ENCODE measurements around the gene SUMF2.
"Not testable (repeated sequence)": the region's sequence is repeated elsewhere in the genome, so short reads cannot be mapped to it uniquely, and the experiment has no call there.

Gene SUMF2

DNA sequence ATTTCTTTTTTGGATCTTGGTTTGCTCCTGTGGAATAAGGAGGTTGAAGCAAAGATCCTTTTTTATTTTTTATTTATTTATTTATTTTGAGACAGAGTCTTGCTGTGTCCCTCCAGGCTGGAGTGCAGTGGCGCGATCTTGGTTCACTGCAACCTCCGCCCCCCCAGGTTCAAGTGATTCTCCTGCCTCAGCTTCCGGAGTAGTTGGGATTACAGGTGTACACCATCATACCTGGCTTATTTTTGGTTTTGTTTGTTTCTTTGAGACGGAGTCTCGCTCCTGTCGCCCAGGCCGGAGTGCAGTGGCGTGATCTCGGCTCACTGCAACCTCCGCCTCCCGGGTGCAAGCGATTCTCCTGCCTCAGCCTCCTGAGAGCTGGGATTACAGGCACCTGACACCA is 2.3 kb downstream of the SUMF2 start:
- DNase-seq, result not testable (repeated sequence)

DNA sequence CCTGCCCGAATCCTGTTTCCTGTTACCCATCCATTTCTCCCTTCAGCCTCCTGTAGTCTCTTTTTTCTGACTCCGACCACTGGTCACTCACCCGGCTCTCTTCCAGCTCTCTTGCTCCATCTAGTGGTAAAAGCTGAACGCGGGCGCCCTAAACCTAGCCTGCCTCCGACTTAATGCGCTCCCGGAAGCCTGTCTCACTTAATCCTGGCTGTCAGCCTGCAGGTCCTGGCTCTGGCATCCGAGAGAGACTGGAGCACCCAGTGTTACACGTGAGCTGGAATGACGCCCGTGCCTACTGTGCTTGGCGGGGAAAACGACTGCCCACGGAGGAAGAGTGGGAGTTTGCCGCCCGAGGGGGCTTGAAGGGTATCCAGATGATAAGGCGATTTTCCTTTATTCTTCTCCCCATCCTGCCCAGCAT is 10.3 kb downstream of the SUMF2 start:
- DNase-seq, result peak; percentile 75

DNA sequence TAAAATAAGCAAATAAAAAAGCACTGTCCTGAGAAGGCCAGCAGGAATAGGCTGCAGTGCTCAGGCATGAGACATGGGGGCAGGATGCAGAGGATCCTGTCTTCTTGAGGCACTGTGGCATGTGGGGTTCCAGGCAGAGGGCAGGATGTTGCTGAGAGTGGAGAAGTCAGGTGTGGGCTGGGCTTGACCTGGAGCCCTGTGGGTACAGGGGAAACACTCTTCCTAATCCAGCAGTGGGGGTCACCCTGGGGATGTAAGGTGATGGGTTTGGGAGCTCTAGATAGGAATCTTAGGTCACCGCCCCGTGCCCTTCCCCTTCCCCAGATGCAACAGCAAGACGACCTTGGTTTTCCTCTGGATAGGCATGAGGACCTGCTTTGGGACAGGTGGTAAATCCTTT is 13.6 kb downstream of the SUMF2 start:
- no peak for DNase-seq

DNA sequence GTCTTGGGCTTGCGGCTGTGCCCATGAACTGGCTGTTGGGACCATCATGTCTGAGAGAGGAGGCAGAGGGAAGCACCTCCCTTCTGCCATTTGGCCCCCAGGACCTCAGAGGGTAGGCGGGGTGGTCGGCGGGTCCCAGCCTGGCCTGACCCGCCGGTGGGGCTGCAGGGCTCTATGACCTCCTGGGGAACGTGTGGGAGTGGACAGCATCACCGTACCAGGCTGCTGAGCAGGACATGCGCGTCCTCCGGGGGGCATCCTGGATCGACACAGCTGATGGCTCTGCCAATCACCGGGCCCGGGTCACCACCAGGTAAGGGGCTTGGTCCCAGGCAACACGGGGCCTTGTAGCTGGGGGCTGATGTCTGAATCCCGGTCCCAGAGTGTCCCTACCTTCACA is 14.1 kb downstream of the SUMF2 start:
- DNase-seq, result no peak

DNA sequence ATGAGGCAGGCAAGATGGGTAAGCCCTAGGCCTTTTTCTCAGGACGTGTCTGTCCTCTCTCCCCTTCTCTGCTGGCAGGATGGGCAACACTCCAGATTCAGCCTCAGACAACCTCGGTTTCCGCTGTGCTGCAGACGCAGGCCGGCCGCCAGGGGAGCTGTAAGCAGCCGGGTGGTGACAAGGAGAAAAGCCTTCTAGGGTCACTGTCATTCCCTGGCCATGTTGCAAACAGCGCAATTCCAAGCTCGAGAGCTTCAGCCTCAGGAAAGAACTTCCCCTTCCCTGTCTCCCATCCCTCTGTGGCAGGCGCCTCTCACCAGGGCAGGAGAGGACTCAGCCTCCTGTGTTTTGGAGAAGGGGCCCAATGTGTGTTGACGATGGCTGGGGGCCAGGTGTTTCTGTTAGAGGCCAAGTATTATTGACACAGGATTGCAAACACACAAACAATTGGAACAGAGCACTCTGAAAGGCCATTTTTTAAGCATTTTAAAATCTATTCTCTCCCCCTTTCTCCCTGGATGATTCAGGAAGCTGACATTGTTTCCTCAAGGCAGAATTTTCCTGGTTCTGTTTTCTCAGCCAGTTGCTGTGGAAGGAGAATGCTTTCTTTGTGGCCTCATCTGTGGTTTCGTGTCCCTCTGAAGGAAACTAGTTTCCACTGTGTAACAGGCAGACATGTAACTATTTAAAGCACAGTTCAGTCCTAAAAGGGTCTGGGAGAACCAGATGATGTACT is 15.5 kb downstream of the SUMF2 start:
- peak; percentile 31 for DNase-seq

DNA sequence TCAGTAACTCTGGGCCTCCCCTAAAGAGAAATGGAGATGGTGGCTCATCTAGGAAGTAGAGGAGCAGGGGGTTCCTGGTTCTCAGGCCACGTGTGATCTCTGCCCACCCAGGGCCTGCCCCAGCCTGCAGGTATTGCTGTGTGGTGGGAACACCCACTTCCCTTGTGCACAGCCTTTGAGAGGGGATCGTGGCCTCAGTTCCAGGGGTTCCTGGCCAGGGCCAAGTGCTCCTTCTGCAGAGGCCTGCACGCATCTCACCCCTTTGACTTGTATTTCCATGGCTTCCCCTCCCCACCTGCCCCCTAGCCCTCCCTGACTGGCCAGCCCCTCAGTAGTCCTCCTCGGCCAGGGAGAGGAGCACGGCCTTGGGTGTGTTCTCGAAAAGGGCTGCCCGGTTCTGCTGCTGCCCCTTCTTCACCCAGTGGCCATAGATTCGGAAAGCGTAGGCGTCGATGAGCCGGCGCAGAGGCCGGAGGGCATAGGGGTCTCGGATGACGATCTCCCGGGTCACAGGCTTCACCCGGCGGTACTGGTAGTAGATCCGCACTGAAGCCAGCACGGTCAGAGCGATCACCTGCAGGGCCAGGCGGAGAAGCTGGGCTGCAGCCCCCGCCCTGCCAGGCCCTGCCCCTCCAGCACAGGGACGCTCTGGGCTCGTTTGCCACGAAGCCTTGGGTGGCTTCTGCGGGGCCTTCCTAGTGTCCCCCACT is 16.8 kb downstream of the SUMF2 start:
- not testable (repeated sequence) for DNase-seq

DNA sequence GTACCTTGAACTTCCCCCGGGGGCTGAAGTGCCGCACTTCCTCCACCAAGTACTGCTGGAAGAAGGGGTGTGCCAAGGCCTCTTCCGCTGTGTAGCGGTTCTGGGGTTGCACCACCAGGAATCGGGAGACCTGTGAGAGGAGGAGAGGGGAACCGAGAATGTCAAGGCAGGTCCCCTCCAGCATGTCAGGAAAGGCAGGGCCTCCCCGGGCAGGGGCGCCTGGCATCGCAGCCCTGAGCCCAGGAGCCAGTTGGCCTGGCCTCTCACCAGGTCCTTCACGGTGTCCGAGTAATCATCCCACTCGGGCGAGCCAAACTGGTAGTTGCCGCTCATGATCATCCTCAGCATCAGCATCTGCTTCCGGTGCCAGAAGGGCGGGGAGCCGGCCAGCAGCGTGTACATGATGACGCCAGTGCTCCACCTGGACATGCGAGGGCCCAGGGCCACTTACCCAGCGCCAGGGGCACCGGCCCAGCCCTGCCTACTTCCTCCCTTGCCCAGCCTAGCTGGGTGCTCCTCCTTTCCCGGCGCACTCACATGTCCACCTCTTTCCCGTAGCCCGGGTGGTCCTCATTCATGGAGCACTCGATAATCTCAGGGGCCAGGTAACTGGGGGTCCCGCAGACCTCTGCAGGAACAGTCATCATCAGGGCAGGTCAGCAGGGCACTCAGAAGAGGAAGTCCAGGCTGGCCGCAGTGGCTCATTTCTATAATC is 17.7 kb downstream of the SUMF2 start:
- no peak for DNase-seq

DNA sequence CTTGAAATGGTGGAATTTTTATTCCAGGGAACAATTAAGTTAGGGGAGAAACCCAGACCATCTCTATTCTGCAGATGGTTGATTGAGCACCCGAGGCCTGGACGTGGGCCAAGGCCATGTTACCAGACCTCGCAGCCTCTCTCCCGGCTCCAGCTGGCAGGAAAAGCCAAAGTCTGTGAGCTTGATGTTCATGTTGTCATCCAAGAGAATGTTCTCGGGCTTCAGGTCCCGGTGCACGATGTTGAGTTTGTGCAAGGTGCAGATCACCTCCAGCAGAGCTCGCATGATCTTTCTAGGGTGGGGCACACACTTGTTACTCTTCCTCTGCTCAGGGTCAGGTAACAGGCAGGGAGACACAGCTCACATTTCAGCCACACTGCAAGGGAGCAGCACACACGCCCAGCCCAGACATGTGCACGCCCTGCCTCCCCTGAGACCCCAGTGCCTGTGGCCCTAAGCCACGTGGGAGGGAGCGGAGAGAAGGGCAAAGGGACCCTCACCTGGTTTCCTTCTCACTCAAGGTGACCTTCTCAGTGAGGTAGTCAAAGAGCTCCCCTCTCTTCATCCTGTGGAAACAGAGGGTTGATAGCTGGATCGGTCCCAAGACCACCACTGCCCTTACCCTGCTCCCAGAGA is 19.2 kb downstream of the SUMF2 start:
- DNase-seq, result no peak

DNA sequence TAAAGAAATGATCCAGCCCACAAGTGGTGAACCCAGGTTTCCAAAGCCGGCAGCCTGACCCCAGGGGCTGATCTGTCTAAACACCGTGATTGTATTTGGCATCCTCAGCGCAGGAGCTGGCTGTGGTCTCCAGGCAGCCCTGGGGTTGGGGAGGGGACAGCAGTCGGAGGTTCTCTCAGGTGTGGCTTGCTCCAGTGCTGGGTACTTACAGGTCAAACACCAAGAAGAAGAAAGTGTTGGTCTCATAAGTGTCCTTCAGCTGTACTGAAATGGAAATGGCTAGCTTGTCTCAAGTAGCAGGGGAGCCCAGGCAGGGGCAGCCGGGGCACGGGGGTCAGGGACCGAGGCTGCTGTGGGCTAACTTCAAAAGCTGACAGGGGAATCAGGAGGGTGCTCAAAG is 22.7 kb downstream of the SUMF2 start:
- no peak for DNase-seq

DNA sequence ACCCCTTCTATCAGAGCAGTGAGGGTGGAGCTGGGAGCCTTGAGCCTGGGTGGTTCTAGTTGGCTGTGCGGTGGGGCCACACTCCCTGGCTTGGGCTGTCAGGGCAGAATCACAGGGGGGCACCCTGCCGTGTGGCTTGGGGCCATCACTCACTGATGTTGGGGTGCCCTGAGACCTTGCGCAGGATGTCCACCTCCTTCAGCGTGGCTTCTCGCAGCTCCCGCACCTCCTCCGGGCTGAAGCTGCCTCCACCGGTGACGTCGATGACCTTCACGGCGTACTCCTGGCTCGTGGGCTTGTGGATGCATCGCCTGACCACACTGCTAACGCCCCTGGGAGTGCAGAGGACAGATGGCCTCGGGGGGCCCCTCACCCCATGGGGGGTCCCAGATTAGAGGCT is 23.4 kb downstream of the SUMF2 start:
- no peak for DNase-seq

DNA sequence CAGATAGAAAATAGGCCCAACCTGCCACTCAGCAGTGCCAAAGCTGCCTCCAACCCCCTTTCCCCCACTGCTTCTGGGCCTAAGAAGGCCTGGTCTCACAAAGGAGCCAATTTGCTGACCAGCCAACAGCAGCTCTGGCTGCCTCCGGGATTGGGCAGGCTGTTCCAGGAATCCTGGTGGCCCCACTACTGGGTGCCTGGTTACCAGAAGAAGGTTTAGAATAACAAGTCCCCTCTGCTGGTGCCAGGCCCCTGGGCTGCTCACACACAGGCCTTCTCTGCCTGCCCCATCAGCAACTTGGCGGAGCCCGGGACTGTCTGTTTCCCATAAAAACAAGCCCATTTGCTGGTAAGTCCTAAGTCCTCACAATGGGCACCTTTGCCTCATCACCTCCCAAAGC is 27.5 kb downstream of the SUMF2 start:
- DNase-seq, result no peak

DNA sequence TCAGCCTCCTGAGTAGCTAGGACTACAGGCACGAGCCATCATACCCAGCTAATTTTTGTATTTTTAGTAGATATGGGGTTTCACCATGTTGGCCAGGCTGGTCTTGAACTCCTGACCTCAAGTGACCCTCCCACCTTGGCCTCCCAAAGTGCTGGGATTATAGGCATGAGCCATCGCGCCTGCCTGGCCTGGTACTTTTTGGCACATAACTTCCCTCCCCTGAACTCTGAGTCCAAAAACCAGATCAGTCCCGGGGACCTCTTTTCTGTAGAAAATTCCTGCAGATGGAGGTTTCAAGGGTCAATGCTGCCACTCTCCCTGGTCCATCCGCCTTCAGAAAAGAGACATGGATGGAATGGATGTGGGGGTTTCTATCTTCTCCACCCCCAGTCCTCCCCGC is 28.3 kb downstream of the SUMF2 start:
- DNase-seq, result not testable (repeated sequence)

DNA sequence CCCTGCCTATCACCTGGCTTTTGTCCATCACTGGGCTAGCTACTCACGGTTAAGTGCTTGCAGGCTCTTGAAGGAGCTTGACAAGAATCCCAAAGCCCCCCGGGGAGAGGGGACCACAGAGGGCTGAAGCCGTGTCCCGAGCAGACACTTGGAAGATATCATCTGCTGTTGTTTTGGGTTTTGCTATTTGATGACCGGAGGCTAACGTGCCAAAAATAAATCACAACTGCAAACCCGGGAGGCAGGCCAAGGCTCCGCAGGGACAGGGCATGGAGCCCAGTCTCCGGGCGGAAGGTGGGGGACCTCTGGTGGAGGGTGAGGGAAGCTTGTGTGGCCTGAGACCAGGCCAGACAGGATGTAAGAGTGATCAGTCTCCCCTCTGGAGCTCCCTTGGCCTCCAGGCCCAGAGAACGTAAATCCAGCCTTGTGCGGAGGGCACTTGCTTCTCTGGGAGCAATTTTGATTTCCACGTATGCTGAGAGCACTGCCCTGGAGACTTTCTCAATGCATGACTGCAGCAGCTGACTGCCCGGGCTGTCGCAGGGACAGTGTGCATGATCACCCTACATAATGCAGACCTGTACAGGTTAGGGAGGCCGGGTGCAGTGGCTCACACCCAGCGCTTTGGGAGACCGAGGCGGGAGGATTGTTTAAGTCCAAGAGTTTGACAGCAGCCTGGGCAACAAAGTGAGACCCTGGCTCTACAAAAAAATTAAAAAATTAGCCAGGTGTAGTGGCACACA is 28.9 kb downstream of the SUMF2 start, which contains the start of gene PHKG1:
TSS of gene PHKG1 (minus strand) at position 164 of the 743 bp plus-strand sequence. CDS start 4,011 bp downstream, outside the sequence.
- DNase-seq, result peak; percentile 82

DNA sequence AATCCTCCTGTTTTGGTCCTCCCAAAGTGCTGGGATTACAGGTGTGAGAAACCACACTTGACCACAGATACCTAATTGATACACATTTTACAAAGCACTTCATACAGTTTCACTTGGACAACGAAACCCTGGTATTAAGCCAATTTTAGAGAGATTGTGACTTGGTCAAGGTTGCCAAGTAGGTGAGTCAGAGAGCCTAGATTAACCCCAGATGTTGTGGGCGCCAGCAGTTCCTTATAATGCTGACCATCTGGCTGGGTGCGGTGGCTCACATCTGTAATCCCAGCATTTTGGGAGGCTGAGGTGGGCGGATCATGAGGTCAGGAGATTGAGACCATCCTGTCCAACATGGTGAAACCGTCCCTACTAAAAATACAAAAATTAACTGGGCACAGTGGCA is 33.6 kb downstream of the SUMF2 start:
- peak; percentile 90 for DNase-seq

DNA sequence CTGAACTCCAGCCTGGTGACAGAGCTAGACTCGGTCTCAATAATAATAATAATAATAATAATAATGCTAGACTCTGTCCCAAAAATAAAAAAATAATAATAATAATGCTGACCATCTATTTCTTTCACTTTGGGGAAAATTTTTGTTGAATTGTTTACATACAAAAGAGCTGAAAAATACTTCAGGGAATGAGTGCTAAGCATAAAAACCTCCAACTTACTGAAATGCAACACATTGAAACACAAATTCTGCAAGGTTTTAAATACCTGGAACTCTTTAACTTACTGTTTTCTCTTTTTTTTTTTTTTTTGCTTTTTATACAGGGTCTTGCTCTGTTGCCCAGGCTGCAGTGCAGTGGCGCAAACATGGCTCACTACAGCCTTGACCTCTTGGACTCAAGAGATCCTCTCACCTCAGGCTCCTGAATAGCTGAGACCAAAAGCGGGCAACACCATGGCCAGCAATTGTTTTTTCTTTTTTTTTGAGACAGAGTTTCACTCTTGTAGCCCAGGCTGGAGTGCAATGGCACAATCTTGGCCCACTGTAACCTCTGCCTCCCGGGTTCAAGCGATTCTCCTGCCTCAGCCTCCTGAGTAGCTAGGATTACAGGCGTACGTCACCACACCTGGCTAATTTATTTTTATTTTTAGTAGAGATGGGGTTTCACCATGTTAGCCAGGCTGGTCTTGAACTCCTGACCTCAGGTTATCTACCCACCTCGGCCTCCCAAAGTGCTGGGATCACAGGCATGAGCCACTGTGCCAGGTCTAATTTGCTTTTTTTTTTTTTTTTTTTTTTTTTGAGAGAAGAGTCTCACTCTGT is 34.3 kb downstream of the SUMF2 start:
- DNase-seq, result not testable (repeated sequence)

DNA sequence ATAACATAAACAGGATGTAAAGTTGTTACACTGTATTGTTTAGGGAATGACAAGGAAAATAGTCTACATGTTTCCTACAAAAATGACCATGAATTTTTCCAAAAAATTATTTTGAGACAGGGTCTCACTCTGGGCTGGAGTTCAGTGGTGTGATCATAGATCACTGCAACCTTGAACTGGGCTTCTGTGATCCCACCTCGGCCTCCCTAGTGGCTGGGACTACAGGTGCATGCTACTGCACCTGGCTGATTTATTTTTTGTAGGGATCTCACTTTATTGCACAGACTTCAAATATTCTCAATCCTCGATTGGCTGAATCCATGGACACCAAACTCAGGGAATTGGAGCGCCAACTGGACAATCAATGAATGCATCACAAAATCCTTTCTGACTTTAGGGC is 35.6 kb downstream of the SUMF2 start:
- no peak for DNase-seq

DNA sequence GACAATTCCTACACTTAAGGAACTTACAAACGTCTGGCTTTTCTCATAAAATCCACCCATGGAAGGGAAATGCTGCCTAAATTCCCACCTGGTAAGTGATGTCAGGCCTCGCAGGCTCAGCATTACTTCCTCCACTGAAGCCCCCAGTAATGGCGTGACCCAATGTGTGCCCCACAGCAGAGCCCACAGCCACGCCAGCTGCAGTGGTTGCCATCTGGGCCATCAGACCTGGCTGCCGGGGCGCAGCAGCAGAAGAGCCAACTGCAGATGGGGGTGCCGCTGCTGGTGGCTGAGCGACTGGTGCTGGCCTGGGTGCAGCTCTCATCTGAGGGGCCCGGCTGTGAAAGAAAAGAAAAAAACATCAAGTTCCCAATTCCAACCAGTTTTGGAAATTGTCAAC is 40.1 kb downstream of the SUMF2 start:
- not testable (repeated sequence) for DNase-seq

DNA sequence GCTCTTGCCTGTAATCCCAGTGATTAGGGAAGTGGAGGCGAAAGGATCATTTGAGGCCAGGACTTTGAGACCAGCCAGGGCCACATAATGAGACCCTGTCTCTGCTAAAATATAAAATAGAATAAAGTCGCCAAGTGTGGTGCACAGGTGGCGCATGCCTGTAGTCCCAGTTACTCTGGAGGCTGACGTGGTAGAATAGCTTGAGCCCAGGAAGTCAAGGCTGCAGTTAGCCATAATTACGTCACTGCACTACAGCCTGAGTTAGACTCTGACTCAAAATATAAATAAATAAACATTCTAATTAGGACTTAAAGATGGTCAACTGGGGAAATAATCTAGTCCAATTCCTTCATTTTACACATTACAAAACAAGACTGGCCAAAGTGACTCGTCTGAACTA is 41.4 kb downstream of the SUMF2 start:
- peak; percentile 59 for DNase-seq

DNA sequence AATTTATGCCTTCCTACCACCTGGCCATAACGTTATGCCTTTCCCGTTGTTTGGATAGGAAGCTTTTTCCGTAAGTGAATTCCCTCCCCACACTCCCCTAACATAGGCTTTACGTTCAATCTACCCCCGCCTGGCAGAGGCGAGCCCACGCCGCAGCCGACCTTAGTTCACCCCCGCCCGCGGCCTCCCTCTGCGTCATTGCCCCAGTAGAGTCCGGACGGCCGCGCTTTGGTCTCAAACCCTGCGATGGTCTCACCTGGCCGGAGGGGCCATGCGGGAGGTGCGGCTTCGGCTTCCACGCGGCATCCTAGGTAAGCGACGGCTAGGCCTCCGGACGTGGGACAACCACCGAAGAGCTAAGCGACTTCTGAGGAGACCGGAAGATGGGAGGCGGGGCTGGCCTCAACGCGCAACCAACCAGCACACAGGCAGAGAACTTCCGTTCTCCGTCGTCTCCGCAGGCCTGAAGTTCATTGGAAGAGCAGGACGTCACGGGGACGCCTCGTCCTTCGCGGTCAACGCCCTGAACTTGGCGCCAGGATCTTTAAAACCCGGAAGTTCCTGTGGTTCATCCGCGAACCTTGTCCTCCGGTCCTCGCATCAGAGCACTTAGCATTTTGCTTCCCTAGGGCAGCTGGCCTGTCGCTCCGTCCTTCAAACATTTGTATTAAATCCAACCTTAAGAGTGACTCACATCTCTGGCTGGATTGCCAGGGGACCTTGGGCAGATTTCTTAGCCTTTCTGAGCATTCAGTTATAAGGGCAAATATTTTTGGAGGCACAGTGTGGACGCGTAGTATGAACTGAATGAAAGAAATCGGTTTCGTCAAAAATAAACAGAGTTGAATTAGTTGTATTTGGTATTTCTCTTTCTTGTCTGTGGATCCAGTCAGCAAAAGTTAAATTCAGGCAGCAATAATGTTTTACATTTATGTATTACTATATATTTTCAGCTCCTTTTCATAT is 42.3 kb downstream of the SUMF2 start, which contains the start of gene CHCHD2:
TSS of gene CHCHD2 (minus strand) at position 369 of the 966 bp plus-strand sequence. CDS start at position 306, 63 bp downstream.
- peak; percentile 99 for DNase-seq

DNA sequence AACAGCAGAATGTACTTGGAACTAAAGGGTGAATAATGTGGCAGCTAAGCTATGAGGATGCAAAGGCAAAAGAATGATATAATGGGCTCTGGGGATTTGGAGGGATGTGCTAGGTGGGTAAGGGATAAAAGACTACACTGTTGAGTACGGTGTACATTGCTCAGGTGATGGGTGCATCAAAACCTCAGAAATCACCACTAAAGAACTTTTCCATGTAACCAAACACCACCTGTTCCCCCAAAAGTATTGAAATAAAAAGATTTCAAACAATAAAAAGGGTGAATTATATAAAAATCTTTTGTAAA is 43.8 kb downstream of the SUMF2 start:
- DNase-seq, result no peak
